ENCODE results near the gene NCEH1. TPM values are rescaled to one million over a fixed set of nuclear protein-coding genes. Genes with fewer than 3 reads are reported as not detected.
"Not testable (repeated sequence)": the region's sequence is repeated elsewhere in the genome, so short reads cannot be mapped to it uniquely, and the experiment has no call there.

NCEH1 gene
- total and polyA plus RNA-seq, 2 experiments from 2014 or later: 1.8 to 4.9 TPM

DNA sequence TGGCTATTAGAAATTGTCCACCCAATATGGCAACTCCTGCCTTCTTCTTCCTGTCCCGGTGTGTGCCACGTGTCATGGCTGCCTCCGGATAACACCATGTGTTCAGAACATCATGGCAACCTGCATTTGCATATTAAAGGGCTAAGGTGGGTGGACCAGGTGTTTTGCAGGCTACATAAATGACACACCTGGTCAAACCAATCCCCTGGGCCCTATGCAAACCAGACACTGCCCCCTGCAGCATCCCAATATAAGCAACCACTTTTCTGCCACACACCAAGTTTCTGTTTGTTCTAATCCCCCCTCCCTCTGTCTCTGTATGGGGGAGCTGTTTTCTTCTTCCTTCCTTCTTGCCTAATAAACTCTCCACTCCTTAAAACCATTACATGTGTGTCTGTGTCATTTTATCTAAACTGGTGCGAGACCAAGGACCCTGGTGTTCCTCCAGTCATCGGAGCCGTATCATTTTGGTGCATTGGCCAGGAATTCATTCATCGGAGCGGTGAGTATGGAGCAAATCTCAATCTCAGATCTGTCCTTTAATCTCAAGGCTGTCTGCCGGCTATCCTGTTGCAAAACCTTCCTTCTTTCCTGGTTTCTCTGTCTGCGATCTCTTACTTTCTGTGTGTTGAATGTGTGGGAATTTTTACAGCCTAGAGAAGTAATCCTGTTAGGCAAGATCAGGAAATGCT is 44.5 kb downstream of the NCEH1 start:
- H3K4me1 Mint-ChIP-seq: peaks cover 5% of the 10 kb centered on the region
- no peaks in the 10 kb centered on the region for H4K20me1 ChIP-seq (replicated peaks; ENCODE audit: insufficient read depth)
- DNase-seq (ENCODE audit: low spot score) (peak; percentile 10), ATAC-seq (peak; percentile 29; the same call in 2 of the 3 replicates)
- H3K36me3 Mint-ChIP-seq (ENCODE audit: low read depth): peaks cover 38% of the 10 kb centered on the region
- H3K4me3 ChIP-seq: no peak overlapping the region
- H3F3A ChIP-seq (replicated peaks; ENCODE audit: low read depth): peaks cover 6% of the 10 kb centered on the region; the same call in 1 of the 2 replicates
- no peaks in the 10 kb centered on the region; the same call in 1 of the 2 replicates for H3K36me3 ChIP-seq (ENCODE audit: insufficient read depth)
- no peaks in the 10 kb centered on the region for H3K9me2 ChIP-seq (ENCODE audit: insufficient read depth)
- no peak overlapping the region for H3K4me3 Mint-ChIP-seq
- no peak overlapping the region for H3K27ac ChIP-seq (ENCODE audit: low read depth)
- no peaks in the 10 kb centered on the region for H3K27me3 ChIP-seq (ENCODE audit: insufficient read depth)
- H3K79me2 ChIP-seq (replicated peaks; ENCODE audit: insufficient read depth): no peaks in the 10 kb centered on the region
- H2AFZ ChIP-seq: no peak overlapping the region
- peaks cover 47% of the 10 kb centered on the region for H3K9me3 Mint-ChIP-seq
- H3K27me3 Mint-ChIP-seq (ENCODE audit: insufficient read depth, low read depth, poor library complexity): peaks cover 2% of the 10 kb centered on the region
- H3K27ac Mint-ChIP-seq: no peak overlapping the region
- H3K4me1 ChIP-seq (ENCODE audit: insufficient read depth): no peaks in the 10 kb centered on the region
- no peak overlapping the region for H3K4me2 ChIP-seq
- TF ChIP-seq EZH2 (IDR thresholded peaks at IDR 0.05; ENCODE audit: low read depth, unreplicated experiment): no peak
- TF ChIP-seq, protein P1, sequence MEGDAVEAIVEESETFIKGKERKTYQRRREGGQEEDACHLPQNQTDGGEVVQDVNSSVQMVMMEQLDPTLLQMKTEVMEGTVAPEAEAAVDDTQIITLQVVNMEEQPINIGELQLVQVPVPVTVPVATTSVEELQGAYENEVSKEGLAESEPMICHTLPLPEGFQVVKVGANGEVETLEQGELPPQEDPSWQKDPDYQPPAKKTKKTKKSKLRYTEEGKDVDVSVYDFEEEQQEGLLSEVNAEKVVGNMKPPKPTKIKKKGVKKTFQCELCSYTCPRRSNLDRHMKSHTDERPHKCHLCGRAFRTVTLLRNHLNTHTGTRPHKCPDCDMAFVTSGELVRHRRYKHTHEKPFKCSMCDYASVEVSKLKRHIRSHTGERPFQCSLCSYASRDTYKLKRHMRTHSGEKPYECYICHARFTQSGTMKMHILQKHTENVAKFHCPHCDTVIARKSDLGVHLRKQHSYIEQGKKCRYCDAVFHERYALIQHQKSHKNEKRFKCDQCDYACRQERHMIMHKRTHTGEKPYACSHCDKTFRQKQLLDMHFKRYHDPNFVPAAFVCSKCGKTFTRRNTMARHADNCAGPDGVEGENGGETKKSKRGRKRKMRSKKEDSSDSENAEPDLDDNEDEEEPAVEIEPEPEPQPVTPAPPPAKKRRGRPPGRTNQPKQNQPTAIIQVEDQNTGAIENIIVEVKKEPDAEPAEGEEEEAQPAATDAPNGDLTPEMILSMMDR (conservative IDR thresholded peaks at IDR 0.05; ENCODE audit: low read depth in 2 of 2): peak; percentile 11 to 22; a peak in 1 of 4 replicates

DNA sequence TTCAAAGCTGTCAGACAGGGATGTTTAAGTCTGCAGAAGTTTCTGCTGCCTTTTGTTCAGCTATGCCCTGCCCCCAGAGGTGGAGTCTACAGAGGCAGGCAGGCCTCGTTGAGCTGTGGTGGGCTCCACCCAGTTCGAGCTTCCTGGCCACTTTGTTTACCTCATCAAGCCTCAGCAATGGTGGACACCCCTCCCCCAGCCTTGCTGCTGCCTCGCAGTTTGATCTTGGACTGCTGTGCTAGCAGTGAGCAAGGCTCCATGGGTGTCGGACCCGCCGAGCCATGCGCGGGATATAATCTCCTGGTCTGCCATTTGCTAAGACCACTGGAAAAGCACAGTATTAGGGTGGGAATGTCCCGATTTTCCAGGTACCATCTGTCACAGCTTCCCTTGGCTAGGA is 45.4 kb downstream of the NCEH1 start:
- not testable (repeated sequence) for H3K27me3 ChIP-seq (ENCODE audit: insufficient read depth); H3K27ac ChIP-seq (ENCODE audit: low read depth); H2AFZ ChIP-seq; H3K27ac Mint-ChIP-seq; DNase-seq (ENCODE audit: low spot score); H3K4me1 ChIP-seq (ENCODE audit: insufficient read depth); H3K4me2 ChIP-seq; H3K4me1 Mint-ChIP-seq; H3K27me3 Mint-ChIP-seq (ENCODE audit: insufficient read depth, low read depth, poor library complexity); H3K79me2 ChIP-seq (replicated peaks; ENCODE audit: insufficient read depth); H3K36me3 ChIP-seq (ENCODE audit: insufficient read depth); ATAC-seq; H3F3A ChIP-seq (replicated peaks; ENCODE audit: low read depth); H3K4me3 Mint-ChIP-seq; H4K20me1 ChIP-seq (replicated peaks; ENCODE audit: insufficient read depth); H3K4me3 ChIP-seq; H3K9me2 ChIP-seq (ENCODE audit: insufficient read depth)
- Mint-ChIP-seq H3K9me3 (peaks cover 47% of the 10 kb centered on the region), H3K36me3 (ENCODE audit: low read depth) (peaks cover 38% of the 10 kb centered on the region)

DNA sequence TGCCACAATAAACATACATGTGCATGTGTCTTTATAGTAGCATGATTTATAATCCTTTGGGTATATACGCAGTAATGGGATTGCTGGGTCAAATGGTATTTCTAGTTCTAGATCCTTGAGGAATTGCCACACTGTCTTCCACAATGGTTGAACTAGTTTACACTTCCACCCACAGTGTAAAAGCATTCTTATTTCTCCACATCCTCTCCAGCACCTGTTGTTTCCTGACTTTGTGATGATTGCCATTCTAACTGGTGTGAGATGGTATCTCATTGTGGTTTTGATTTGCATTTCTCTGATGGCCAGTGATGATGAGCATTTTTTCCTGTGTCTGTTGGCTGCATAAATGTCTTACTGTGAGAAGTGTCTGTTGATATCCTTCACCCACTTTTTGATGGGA is 50.4 kb downstream of the NCEH1 start:
- not testable (repeated sequence) for H3K27ac ChIP-seq (ENCODE audit: low read depth); H3K27ac Mint-ChIP-seq; H3K4me3 Mint-ChIP-seq; H3K4me2 ChIP-seq; H3K9me2 ChIP-seq (ENCODE audit: insufficient read depth); H3K27me3 ChIP-seq (ENCODE audit: insufficient read depth); H4K20me1 ChIP-seq (replicated peaks; ENCODE audit: insufficient read depth); H3K4me1 ChIP-seq (ENCODE audit: insufficient read depth); H3K79me2 ChIP-seq (replicated peaks; ENCODE audit: insufficient read depth); ATAC-seq; DNase-seq (ENCODE audit: low spot score); H3K4me1 Mint-ChIP-seq; H3K4me3 ChIP-seq; H3K27me3 Mint-ChIP-seq (ENCODE audit: insufficient read depth, low read depth, poor library complexity); H3K36me3 ChIP-seq (ENCODE audit: insufficient read depth); H3K36me3 Mint-ChIP-seq (ENCODE audit: low read depth); H2AFZ ChIP-seq; H3F3A ChIP-seq (replicated peaks; ENCODE audit: low read depth)
- H3K9me3 Mint-ChIP-seq: peaks cover 12% of the 10 kb centered on the region
